ENCODE data around the gene PPP2R5D. TPM values are rescaled to one million over a fixed set of nuclear protein-coding genes. Genes with fewer than 3 reads are reported as not detected.
A peak's percentile ranks its signal among the peaks of the same experiment; 100 is the strongest.

Gene PPP2R5D
- total RNA-seq, 1 experiment from 2014 or later = 61.7 TPM

DNA sequence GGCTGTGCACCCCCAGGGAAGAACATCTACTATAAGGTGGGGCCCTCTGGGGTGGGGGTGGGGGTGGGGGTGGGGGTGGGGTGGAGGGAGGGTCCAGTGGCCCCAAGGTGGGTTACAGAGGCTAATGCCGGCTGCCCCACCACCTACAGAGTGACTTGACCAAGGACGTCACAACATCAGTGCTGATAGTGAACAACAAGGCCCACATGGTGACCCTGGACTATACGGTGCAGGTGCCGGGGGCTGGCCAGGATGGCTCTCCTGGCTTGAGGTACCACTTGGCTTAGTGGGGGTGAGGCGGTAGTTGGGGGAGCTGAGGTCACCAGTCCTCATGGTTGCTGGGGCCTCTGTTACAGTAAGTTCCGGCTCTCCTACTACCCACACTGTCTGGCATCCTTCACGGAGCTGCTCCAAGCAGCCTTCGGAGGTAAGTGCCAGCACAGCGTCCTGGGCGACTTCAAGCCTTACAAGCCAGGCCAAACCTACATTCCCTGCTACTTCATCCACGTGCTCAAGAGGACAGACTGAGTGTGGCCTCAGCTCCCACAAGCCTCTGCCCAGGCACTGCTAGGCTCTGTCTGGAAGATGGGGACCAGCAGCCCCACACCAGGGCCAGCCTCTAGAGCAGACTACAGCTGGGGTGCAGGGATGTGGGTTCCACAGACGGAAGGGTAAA, 21.1 kb upstream of the PPP2R5D start:
- no peak for DNase-seq (ENCODE audit: low read depth)

DNA sequence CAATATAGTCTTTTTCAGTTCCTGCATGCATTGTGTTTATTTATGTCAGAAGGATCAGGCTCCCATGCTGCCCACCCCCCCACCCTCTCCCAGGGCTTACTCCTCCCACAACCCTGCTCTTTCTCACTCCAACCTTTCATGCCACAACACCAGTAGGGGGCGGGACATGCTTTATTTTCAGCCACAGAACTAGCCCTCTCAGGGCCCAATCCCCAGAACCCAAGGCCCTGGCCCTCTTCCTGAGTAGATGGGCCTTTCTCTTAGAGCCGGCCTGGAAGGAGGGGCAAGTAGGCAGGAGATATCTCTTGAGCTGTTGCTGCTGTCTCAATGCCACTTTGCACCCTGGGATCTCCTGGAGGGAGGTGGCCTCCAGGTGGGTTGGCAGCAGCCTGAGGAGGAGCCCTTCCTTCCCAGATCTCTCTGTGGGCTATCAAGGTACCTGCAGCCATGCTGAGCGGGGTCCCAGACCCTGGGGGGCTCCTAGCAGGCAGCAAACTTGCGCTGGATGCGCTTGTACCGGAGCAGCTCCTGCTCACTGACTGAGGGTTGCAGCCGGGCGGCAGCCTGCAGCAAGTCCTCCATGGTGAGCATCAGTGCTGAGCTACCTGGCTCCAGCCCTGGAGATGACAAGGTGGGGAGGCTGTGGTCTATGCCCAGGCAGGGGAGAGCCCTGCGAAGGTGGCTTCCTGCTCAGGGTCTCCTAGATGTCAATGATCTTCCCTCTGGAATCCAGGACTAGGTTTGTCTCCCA, 20.3 kb upstream of the PPP2R5D start:
- peak; percentile 38 for DNase-seq (ENCODE audit: low read depth)

DNA sequence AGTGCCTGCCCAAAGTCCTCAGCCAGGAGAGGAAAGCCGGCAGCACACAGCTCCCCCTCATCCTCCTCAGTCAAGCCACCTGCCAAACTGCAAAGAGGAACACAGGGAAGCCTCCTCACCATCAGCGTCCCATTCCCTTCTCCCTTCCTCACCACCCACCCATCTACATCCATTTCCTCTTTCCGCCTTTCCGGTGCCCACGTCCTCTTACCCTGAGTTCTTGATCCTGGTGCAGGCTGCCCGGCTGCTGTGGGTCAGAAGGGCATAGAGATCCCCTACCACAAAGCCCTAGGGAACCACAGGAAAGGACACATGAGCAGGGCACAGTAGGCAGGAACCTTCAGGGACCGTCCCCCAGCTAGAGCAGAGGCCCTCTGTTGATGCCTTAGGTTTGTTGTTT, 17.8 kb upstream of the PPP2R5D start:
- no peak for DNase-seq (ENCODE audit: low read depth)

DNA sequence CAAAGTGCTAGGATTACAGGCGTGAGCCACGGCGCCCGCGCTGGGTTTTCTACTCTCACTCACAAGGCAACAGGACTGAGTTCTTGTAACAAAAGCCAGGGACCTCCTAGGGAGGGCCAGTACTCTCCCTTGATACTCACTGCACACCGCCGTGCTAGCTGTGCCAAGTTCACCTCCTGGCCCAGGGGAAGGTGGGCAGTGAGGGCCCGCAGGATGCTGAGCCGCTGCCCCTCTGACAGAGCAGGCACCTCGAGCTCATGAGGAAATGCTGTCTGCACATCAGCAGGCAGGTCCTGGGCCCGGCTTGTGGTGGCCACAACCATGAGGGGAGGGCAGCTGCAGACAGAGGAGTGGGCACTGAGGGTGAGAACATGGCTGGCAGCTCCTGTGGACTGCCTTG, 17.1 kb upstream of the PPP2R5D start:
- no peak for DNase-seq (ENCODE audit: low read depth)

DNA sequence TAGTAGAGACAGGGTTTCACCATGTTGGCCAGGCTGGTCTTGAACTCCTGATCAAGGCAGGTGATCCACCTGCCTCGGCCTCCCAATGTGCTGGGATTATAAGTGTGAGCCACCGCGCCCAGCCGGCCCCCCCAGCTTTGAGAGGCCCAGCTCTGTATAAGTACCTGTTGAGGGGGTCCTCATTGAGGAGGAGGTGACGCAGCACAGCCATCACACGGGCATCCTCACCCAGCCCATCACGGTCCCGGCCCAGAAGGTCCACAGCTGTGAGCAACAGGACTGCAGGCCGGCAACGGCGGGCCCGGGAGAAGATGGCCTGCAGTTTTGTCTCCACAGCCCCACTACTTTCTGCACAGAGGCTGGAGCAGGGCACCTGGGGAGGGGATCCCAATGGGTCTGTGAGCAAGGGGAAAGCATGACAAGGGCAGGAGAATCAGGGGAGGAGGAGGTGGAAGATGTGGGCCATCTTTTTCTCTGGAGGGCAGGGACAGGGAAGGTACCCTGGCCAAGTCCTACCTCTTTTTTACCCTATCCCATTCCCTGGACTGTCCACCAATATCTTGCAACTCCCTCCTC, 16.2 kb upstream of the PPP2R5D start:
- DNase-seq (ENCODE audit: low read depth) = no peak

DNA sequence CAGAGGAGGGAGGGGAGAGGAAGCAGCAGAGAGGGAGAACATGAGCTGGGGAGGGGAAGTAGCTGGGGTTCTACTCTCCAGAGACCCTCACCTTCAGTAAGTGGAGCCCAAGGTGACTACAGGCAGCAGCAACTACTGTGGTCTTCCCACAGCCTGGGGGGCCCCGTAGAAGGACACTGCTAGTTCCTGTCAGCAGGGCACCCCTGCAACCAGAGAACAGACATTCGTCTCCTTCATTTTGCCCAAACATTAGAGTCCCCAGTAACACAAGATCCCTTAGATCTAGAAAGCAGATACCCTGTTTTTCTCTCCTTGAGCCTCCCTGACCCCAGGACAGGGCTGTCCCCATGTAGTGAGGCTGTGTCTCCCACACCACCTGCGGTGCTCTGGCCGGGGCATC, 15.6 kb upstream of the PPP2R5D start:
- DNase-seq (ENCODE audit: low read depth) = no peak

DNA sequence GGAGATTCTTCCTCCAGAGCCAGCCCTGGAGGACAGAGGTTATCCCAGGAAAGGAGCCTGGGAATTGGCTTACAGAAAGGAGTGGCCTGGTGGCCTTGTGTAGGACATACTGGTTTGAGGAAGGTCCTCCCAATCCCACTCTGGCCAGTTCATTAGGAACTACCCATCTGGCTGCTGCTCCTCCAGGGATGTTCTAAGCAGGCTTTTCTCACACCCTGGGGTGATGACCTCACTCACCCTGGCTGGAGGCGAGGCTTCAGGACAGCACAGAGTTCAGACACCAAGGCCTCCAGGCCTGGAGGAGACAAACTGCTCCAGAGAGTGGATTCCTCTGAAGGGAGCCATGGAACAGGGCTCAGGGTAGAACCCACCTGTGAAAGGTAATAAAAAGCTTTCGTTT, 14.9 kb upstream of the PPP2R5D start:
- DNase-seq (ENCODE audit: low read depth) = no peak

DNA sequence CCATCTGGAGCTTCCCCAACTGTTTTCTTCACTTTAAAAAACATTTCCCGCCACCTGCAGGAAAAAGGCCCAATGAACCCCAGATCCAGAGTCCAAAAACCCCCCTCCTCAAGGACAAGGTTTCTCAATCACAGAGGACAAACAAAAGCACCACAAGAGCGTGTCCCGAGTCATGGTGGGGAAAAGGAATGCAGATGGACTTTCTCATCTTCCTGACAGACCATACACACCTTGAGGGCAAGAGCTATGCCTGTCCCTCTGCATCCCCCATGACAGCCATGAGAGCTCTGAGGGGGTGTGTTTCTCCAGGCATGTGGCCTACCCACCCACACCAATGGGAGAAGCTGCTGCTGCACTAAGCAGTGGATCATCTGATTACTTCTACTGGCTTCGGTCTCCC, 14.4 kb upstream of the PPP2R5D start:
- no peak for DNase-seq (ENCODE audit: low read depth)

DNA sequence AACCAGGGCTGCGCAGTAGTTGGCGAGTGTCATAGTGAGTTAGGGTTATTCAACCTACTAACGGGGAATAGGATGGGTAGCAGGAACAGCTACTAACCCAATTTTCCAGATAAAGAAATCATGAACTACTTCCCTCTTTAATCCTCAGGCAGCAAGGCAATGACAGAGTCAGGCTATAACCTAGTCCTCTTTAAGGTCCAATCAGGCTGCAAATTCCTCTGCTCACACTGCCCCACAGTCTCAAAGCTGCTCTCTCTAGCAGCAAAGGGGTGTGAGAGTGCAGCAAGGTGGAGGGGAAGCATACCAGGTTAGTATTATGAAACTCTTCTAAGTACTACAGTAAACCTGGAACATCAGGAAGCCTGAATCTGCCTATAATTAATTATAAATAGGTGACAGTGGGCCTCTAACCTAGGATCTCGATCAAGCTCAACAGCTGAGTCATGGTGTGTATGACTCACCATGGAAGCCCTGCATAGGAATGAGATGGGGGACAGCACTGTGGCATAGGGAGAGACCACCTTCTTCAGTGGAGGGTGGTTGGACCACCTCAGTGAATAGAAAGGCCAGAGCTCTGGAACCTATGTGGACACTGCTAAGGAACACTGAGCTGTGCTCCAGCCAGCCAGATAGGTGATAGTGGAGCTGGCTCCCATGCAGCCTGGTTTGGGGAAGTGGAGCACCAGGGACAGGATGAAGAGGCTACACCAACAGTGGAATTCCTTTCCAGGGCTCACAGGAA, 13.3 kb upstream of the PPP2R5D start:
- DNase-seq (ENCODE audit: low read depth) = peak; percentile 33

DNA sequence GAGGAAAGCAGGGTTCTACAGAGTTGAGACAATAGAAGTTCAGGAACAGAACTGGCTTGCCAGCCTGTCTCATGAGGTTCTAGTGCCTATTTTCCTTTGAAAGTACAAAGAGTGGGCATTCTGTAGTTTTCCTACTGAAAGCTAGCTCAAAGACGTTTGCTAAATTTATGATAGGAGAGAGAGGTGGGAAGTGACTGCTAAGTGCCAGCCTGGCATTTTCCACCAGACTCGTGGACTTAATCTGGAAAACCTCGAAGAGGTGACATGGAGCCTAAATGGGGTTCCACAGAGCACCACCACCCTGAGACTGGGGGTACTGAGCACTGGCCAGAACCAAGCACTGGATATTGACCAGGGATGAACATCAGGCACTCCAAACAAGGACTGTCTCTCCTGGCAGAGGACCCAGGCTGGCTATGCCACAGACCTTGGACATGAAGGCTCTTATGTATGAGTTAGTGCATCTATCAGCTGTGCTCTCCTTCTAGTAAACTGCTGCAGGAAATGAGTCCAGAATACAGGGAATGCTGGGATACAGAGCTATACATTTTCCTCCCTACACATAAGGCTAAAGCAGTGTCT, 12.5 kb upstream of the PPP2R5D start:
- DNase-seq (ENCODE audit: low read depth) = no peak

DNA sequence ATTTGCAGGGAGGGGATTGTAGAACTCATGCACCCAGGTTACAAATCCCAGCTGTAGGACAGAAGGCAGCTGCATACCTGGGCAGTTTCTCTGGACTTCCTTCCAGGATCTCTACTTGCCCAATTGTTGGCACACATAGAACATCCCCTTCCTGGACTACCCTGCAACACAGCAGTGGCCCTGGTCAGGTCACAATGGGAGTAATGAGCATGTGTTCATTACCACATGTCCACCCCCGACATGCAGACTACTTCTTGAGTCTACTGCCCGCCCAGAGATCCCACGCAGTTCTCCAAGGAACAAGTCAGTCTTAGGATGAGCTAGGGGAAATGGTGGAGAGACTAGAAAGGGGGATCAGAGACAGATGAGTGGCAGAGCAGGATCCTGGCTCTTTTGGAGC, 10.4 kb upstream of the PPP2R5D start:
- no peak for DNase-seq (ENCODE audit: low read depth)

DNA sequence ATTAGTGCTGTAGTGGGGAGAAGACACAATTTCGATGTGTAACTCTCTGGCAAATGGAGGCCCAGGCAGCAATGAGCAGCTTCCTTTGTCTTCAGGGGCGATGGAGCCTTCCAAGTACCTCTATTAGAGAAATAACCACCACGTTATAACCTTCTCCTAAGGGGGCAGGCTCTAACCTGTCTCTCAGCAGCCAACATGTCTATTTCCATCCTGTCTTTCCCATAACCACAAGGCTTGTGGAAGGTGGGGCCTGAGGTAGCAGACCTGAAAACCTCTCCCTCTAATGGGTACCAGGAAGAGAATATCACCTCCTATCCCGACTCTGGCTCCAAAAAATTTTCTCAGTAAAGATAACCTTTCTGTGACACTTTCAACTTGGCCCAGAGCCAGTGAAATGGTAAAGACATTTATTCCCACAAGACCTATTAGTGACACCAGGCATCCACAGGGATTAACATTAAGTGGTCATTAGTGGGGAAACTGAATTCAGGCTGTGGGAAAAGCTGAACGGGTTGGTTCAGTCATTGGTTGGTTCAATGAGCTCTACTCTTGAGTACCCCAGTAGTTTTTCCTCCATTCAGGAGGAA, 9.4 kb upstream of the PPP2R5D start:
- no peak for DNase-seq (ENCODE audit: low read depth)

DNA sequence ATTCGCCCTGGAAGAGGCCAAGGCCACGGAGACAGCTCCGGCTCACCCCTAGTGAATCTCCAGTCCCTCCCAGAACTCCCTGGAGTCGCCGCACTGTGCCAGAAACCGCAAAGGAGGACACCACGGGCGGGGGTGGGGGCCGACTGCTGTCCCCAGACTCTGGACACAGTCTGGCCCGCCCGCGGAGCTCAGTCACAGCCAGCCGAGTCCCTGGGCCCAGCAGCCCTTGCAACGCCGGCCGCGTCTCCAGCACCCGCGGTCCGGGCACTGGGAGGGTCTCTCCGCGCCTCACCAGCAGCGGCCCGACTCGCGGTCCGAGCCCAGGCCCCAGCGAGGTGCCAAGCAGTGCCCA, 5.9 kb upstream of the PPP2R5D start:
- DNase-seq (ENCODE audit: low read depth) = peak; percentile 12

DNA sequence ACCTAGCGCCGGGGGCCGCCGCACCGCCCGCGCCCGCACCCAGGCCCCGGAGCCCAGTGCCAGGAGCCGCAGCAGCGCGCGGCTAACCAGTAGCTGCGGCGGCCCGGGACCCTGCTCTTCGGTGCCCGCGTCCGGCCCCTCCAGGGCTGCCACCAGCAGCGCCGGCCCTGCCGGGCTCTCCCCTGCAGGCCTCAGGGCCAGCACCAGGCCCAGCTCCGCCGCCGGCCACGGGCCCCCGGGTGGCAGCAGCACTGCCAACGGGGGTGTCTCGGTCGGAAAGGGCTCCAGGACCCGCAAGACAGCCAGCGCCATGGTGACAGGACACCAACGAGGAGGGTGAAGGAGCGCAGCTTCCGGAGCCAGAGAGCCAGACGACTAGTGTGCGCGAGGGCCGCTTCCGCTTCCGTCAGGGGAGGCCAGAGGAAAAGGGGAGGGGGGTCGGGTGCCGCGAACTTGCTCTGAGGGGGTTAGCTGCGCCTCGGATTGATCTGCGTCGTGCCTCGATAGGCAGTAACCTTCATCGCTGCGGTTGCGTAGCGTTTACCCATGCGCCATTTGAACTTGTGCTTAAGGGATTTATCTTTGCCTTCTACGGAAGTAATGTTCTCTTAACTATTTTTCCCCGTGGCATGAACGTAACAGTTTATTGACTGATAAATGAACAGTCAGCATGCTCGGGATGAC, 5.4 kb upstream of the PPP2R5D start, which contains the start of gene PEX6:
TSS of gene PEX6 (minus strand) at position 343 of the 684 bp plus-strand sequence. CDS start at position 312, 31 bp downstream.
- peak; percentile 71 for DNase-seq (ENCODE audit: low read depth)

DNA sequence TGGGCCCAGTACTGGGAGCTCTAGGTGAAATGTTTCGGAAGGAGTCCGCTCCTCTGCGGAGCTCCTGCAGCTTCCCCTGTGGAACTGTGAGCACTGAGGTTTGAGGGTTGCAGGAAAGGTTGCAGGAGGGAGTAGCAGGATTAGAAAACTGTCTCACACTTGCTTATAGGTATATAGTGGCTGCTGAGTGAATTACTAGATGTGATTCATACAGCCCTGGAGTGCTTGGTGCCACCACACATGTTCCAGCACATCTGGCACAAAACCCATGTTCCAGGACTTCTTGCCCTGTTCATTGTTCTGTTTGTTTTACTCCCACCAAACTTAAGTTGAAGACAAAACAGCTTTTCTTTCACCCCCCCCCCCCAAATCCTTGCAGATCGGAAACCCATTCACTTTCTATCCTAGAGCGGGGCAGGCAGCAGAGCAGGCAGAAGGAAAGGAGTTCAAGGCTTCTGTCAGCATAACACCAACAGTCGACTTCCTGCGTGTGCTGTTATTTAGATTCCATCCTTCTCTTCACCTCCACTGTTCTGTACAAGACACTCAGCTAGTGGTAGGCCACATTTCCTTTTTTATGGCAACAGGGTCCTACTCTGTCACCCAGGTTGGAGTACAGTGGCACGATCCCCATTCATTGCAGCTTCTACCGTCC, 4.7 kb upstream of the PPP2R5D start:
- DNase-seq (ENCODE audit: low read depth) = peak; percentile 48

DNA sequence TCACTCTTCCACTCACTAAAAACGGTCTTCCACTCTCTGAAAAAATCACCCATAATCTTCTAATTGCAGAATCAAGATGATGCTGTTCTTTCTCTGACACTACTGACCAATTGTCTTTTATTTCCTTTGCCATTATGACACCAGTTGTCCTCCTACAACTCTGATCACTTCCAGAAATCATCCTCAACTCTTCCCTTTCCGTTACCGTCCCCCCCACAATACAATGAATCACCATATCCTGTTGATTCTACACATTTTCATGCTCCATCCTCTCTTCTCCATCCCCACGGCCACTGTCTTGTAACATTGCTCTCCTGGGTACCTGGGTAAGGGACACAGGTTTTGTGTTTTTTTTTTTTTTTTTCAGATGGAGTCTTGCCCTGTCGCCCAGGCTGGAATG, 2.5 kb upstream of the PPP2R5D start:
- DNase-seq (ENCODE audit: low read depth) = no peak

DNA sequence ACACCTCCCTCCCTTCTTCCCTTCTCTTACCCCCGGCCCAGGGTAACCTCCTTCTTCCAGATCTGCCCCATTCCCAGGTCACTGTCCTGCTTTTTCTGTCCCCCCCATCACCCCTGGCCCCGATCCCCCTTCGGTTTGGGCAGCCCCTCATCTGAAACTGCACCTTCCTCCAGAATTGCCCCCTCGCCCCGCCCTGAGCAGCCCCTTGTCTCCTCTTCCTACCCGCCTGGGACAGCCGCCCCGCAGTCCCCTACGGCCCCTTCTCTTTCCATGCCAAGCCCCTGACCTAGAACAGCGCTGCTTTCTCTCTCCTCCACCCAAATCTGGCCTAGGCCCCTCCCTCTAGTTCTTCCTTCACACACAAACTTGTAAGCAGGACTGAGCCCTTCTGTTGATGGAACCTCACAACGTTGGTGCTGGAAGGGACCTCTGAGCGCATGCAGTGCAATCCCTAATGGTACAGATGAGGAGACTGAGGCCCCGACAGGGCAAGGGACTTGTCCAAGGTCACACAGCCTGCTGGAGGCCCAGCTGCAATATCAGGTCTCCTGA, 630 bp downstream of the PPP2R5D start:
- DNase-seq (ENCODE audit: low read depth) = peak; percentile 21

DNA sequence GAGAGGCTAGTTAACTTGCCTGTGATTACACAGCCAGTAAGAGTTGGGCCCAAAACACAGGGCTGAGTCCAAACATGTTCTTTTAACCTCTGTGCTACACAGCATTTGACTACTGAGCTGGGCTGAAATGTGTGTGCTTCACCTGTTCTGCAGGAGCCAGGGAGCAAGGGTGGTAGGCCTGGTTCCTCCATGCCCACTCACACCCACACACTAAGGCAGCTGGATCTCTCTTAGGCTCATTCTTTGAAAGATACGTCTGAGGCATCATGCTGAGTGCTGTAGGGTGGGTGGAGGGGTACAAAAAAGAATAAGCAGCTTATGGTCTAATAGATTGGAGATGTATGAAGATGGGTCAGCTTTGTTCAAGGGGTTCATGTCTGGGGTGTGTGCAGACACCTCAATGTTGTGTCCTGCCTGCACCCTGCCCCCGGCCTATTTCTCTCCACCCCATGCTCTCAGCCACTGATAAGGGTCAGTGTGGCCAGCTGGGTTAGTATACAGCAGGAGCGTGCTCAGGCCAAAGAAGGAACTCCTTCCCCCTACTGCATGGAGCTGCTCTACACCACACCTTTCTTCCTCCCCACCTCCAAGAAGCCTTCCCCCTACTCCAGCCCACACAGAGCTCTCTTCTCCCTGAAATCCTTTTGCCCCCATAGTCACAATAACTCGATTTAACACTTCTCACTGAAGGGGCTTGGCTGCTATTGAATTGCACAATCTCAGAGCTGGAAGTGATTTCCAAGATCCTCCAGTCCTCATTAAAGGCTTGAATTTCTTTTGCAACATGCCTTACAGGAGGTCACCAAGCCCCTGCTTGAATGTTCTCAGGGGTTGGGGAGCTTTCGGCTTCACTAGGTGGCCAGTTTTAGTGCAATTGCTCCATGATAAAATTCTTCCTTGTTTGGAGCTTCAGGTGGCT, 3.4 kb downstream of the PPP2R5D start:
- no peak for DNase-seq (ENCODE audit: low read depth)

DNA sequence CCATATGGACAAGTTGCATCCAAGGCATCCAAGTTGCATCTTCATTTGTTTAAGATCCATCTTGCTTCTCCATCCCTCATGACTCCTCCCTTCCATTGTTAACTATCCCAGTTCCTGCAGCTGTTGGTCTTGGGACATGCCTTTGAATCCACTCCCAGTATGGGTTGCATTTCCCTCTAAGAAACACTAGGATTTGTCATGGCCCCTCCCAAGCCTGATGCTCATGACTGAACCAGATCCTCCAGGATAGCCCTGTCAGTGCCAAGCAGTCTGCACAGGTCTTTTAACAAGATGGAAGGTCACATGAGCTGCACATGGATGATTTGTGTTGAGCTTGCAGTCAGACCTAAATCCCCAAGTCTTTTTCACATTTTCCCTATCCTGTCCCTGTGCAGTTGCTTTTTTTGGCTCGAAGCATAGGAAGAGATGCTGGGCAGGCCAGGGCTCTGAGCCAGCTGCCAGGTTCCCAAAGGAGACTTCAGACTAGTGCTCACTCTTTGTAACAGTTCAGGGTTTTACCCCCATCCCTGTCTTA, 4.2 kb downstream of the PPP2R5D start:
- peak; percentile 91 for DNase-seq (ENCODE audit: low read depth)

Measured in LHCN-M2 (cell line).